GM12801 (cell line): ENCODE data around the gene CELSR1.

Source experiments
- CTCF ChIP-seq: IDR thresholded peaks from one replicate; pipeline ENCODE4 v1.5.1; 2011; ENCODE audit warnings: control low read depth; ENCODE audit not compliant: insufficient read length; ENCODE audit errors: extremely low read depth

CELSR1 gene

DNA sequence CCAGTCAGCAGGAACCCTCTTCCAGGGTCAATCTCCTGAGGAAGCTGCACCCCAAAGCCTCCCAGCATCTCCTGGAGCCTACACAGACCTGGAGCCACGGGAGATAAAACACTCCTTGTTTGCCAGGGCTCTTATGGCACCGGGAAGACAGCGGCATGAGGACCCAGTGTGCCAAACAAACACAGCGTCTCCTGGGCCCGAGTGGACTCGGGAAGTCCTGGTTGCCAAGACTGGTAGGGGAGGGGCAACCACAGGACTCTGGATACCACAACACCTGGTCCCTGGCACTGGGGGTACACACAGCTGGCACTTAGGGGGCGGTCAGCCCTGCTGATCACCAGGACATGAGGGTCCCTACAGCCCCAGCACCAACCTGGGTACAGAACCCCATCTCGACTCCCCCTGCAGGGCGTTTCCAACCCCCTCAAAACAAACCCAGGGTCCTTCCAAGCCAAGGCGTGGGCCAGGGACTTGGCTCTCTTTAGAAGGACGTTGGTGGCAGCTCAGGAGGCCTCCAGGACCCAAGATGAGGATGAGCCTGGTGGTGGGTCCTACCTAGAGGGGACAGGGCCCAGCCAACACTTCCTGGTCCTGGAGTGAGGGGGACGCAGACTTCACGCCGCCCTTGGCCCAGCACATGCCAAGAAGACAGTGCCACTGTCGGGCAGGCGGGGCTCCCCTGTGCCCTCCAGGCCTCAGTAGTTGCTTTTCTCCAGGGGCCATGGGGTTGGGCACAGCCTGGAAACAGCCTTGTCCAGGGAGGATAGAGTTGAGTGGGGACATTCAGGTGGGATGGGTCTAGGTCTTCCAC lies 85.0 kb downstream of the CELSR1 start:
- TF ChIP-seq CTCF: no peak

- TF ChIP-seq CTCF: no peak
Measured at GRCh38 chr22:46451741-46452140, 85.7 kb downstream of the CELSR1 start.

GRCh38 chr22:46450931-46451561 lies 86.4 kb downstream of the CELSR1 start:
- no peak for TF ChIP-seq CTCF

DNA sequence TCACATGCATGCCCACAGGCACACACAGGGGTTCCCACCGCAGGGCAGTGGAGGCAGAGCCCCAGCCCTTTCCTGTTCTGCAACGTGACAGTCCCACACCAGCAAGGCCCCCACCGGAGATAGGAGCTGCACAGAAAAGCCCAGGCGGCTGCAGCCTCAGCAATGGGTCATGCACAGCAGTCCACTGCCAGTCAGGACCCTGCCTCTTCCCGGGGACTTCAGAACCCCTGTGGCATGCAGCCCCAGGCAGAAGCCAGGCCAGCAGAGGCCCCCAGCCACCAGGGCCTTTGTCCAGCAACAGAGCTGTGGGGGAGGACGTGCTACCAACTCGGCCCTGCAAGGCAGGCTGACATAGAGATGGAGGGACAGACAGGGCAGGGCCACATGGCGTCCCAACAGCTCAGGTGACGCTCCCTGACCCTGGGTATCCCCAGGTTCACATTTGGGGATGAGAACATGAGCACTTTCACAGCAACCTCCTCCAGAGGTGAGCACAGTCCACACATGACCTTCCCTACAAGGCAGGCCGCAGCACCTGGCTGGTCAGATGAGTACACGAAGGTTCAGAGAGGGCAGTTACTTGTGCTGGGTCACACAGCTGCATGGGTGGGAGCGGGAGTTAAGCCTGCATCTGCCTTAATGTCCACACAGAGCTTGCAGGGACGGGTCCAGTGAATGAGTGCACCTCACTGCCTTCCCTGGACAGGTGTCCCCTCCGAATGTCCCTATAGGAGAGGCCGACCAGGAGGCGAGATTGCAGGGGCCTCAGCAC lies 87.3 kb downstream of the CELSR1 start:
- no peak for TF ChIP-seq CTCF

DNA sequence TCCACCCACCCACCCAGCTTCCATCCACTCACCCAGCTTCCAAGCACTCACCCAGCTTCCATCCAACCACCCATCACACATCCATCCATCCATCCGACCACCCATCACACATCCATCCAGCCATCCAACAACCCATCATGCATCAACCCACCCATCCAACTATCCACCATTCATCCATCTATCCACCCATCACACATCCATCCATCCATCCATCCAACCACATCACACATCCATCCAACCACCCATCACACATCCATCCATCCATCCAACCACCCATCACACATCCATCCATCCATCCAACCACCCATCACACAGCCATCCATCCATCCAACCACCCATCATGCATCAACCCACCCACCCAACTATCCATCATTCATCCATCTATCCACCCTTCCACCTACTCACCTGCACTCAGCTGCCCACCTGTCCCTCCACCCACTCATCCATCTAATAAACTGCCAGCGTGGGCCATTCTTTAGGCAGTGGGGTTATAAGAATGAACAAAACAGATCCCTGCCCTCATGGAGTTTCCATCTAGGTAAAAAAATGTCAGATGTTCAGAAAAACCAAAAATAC lies 88.2 kb downstream of the CELSR1 start:
- TF ChIP-seq CTCF: no peak

- TF ChIP-seq CTCF: no peak
Measured at GRCh38 chr22:46448333-46448732, 89.1 kb downstream of the CELSR1 start.

- TF ChIP-seq CTCF: no peak
Measured at GRCh38 chr22:46447906-46448305, 89.5 kb downstream of the CELSR1 start.
